SU-DHL-6 (cell line): ENCODE measurements around the gene UBE2E2.

ENCODE experiments used
- H2AFZ ChIP-seq: fragments of 200-600 bp; sonication (generic); 2 replicates; pipeline ENCODE4 v1.6.1; 2014; ENCODE audit warnings: low read depth, mild to moderate bottlenecking, moderate library complexity, mixed read lengths, antibody characterized with exemption, low read length; ENCODE audit not compliant: severe bottlenecking
- H3F3A ChIP-seq: fragments of 200-600 bp; shearing (Covaris generic); 2 replicates; pipeline ENCODE4 v1.6.0; 2016; ENCODE audit warnings: antibody characterized with exemption, mild to moderate bottlenecking; ENCODE audit not compliant: insufficient read depth
- H3K27ac ChIP-seq: fragments of 200-600 bp; sonication (generic); 2 replicates; pipeline ENCODE4 v1.5.1; 2016; ENCODE audit warnings: low read depth, mild to moderate bottlenecking, low read length, moderate library complexity, mixed read lengths
- H3K27me3 ChIP-seq: fragments of 200-600 bp; sonication (generic), shearing (Covaris generic); 2 replicates; pipeline ENCODE4 v1.6.0; 2014; ENCODE audit warnings: mild to moderate bottlenecking, low read length
- H3K36me3 ChIP-seq: fragments of 200-600 bp; sonication (generic); 2 replicates; pipeline ENCODE4 v1.6.1; 2014; ENCODE audit warnings: mild to moderate bottlenecking, low read length, mixed read lengths
- H3K4me2 ChIP-seq: fragments of 300-600, 200-600 bp; shearing (Covaris generic), sonication (generic); 2 replicates; pipeline ENCODE4 v1.6.0; 2014; ENCODE audit warnings: low read length, low read depth, mild to moderate bottlenecking; ENCODE audit not compliant: poor library complexity, severe bottlenecking
- H3K4me3 ChIP-seq: fragments of 200-600 bp; sonication (generic); 2 replicates; pipeline ENCODE4 v1.5.1; 2014; ENCODE audit warnings: antibody characterized with exemption, low read length, mild to moderate bottlenecking, mixed read lengths; ENCODE audit not compliant: insufficient read depth, poor library complexity, severe bottlenecking
- H3K79me2 ChIP-seq: fragments of 200-600 bp; sonication (generic); 2 replicates; pipeline ENCODE4 v1.6.1; 2014; ENCODE audit warnings: mild to moderate bottlenecking, low read length, moderate library complexity; ENCODE audit not compliant: insufficient read depth
- H3K9ac ChIP-seq: fragments of 200-600 bp; sonication (generic); 2 replicates; pipeline ENCODE4 v1.7.0; 2014; ENCODE audit warnings: mild to moderate bottlenecking, low read length
- H3K9me2 ChIP-seq: fragments of 200-600 bp; sonication (generic); replicated peaks from 2 replicates; pipeline ENCODE4 v1.6.1; 2014; ENCODE audit warnings: low read length; ENCODE audit not compliant: insufficient read depth
- H3K9me3 ChIP-seq: fragments of 200-600 bp; sonication (generic); 2 replicates; pipeline ENCODE4 v1.6.1; 2014; ENCODE audit warnings: low read length, mixed read lengths; ENCODE audit not compliant: insufficient read depth
- H4K20me1 ChIP-seq: fragments of 200-600 bp; sonication (generic); 2 replicates; pipeline ENCODE4 v1.6.1; 2014; ENCODE audit warnings: low read depth, mild to moderate bottlenecking, antibody characterized with exemption, low read length, moderate library complexity, mixed read lengths
- CTCF ChIP-seq: fragments of 200-600 bp; sonication (generic); IDR thresholded peaks from one replicate; pipeline ENCODE4 v1.5.1; 2017; ENCODE audit warnings: antibody characterized with exemption, mild to moderate bottlenecking, low read length, moderate library complexity; ENCODE audit not compliant: insufficient read depth, poor library complexity, severe bottlenecking
- EZH2phosphoT487 ChIP-seq: fragments of 200-600 bp; sonication (generic), shearing (Covaris generic); conservative IDR thresholded peaks from 2 replicates; pipeline ENCODE4 v1.6.1; 2018; ENCODE audit warnings: mild to moderate bottlenecking, antibody characterized with exemption, low read length, moderate library complexity, mixed read lengths

Gene UBE2E2

GRCh38 chr3:23620638-23621015, 417.5 kb downstream of the UBE2E2 start:
- no peaks in the 10 kb centered on the region for H4K20me1 ChIP-seq
- no peaks in the 10 kb centered on the region for H3K9me3 ChIP-seq
- H3K9me2 ChIP-seq, result no peaks in the 10 kb centered on the region
- H3K9ac ChIP-seq, result no peak overlapping the region
- no peak overlapping the region for H2AFZ ChIP-seq
- no peaks in the 10 kb centered on the region for H3F3A ChIP-seq
- no peaks in the 10 kb centered on the region for H3K79me2 ChIP-seq
- no peak overlapping the region for H3K27ac ChIP-seq
- no peaks in the 10 kb centered on the region for H3K36me3 ChIP-seq
- TF ChIP-seq CTCF (no peak), EZH2phosphoT487 (no peak)
- no peak overlapping the region for H3K4me2 ChIP-seq
- H3K4me3 ChIP-seq, result no peak overlapping the region
- H3K27me3 ChIP-seq, result no peaks in the 10 kb centered on the region

- Histone ChIP-seq H3K27me3 (no peaks in the 10 kb centered on the region), H3K9me2 (no peaks in the 10 kb centered on the region), H4K20me1 (no peaks in the 10 kb centered on the region), H3K4me2 (no peak overlapping the region), H3K36me3 (no peaks in the 10 kb centered on the region), H3K79me2 (no peaks in the 10 kb centered on the region), H3K27ac (no peak overlapping the region), H3K4me3 (no peak overlapping the region), H3F3A (no peaks in the 10 kb centered on the region), H3K9ac (no peak overlapping the region), H3K9me3 (no peaks in the 10 kb centered on the region), H2AFZ (no peak overlapping the region)
- TF ChIP-seq CTCF, result no peak
- TF ChIP-seq EZH2phosphoT487, result no peak
These were observed 420.7 kb downstream of the UBE2E2 start for GRCh38 chr3:23623844-23624243.

GRCh38 chr3:23624305-23624704, 421.2 kb downstream of the UBE2E2 start:
- Histone ChIP-seq H3K9me2 (no peaks in the 10 kb centered on the region), H3K9ac (no peak overlapping the region), H3K4me2 (no peak overlapping the region), H3K9me3 (no peaks in the 10 kb centered on the region), H3K79me2 (no peaks in the 10 kb centered on the region), H3K36me3 (no peaks in the 10 kb centered on the region), H3K27me3 (no peaks in the 10 kb centered on the region), H3K27ac (no peak overlapping the region), H3K4me3 (no peak overlapping the region), H3F3A (no peaks in the 10 kb centered on the region), H4K20me1 (no peaks in the 10 kb centered on the region), H2AFZ (no peak overlapping the region)
- TF ChIP-seq EZH2phosphoT487 (no peak), CTCF (no peak)

GRCh38 chr3:23626442-23626841, 423.3 kb downstream of the UBE2E2 start:
- Histone ChIP-seq H3K9me3 (no peaks in the 10 kb centered on the region), H3K4me3 (no peak overlapping the region), H3K79me2 (no peaks in the 10 kb centered on the region), H3K27ac (no peak overlapping the region), H2AFZ (no peak overlapping the region), H3K9me2 (no peaks in the 10 kb centered on the region), H3K9ac (no peak overlapping the region), H3F3A (no peaks in the 10 kb centered on the region), H4K20me1 (no peaks in the 10 kb centered on the region), H3K4me2 (no peak overlapping the region), H3K27me3 (no peaks in the 10 kb centered on the region), H3K36me3 (no peaks in the 10 kb centered on the region)
- TF ChIP-seq CTCF (no peak), EZH2phosphoT487 (no peak)
